Uterus (tissue), 4 donors: ENCODE data around the gene AHDC1. TPM values are rescaled to one million over a fixed set of nuclear protein-coding genes. Genes with fewer than 3 reads are reported as not detected.
A peak's percentile ranks its signal among the peaks of the same experiment; 100 is the strongest.

Source experiments
- DNase-seq, 2 donors: peaks; one replicate each; pipeline ENCODE4 v3.0.0-alpha.2; 2019 to 2020
- H3K27ac ChIP-seq, 2 donors: fragments of 200-600 bp; sonication (generic); 1 replicate in 1 of 2; 2 replicates in 1 of 2; pipeline ENCODE4 v1.5.1; 2016 to 2018
- H3K27me3 ChIP-seq, 2 donors: fragments of 200-600 bp; sonication (generic); one replicate each; pipeline ENCODE4 v1.5.1; 2018 to 2019; ENCODE audit warnings: control low read depth in 1 of 2
- H3K36me3 ChIP-seq, 2 donors: fragments of 200-600 bp; sonication (generic); one replicate each; pipeline ENCODE4 v1.5.1; 2019; ENCODE audit warnings: control low read depth in 1 of 2
- H3K4me1 ChIP-seq, 2 donors: fragments of 200-600 bp; sonication (generic); one replicate each; pipeline ENCODE4 v1.5.1; 2018 to 2019; ENCODE audit warnings: control low read depth in 1 of 2
- H3K4me3 ChIP-seq, 2 donors: fragments of 200-600 bp; sonication (generic); 1 replicate in 1 of 2; 2 replicates in 1 of 2; pipeline ENCODE4 v1.5.1; 2018 to 2019; ENCODE audit warnings: mild to moderate bottlenecking in 1 of 2
- H3K9me3 ChIP-seq, 2 donors: fragments of 200-600 bp; sonication (generic); one replicate each; pipeline ENCODE4 v1.5.1; 2019; ENCODE audit warnings: control low read depth in 1 of 2
- POLR2A ChIP-seq, 2 donors: fragments of 450-650 bp; IDR thresholded peaks; one replicate each; pipeline ENCODE4 v1.6.1; 2016; ENCODE audit warnings: antibody characterized with exemption in 2 of 2, mild to moderate bottlenecking in 1 of 2, moderate library complexity in 1 of 2
- intact Hi-C: fragments of 100-400 bp; cut with DNase I; formaldehyde crosslinking; loops from one replicate; pipeline ENCODE4 v1.15.1; 2023; ENCODE audit warnings: low total_unique reads
- total RNA-seq, 4 donors: library from RNA; depleted of rRNA in 3 of 4; stranded (reverse); fragments of >200 nt in 3 of 4; gene quantifications; one replicate each; pipeline versions ENCODE4 v1.1.0 to v1.2.4, GENCODE V29; 2014 to 2023
- TF ChIP-seq, protein P1 (sequence below), 4 experiments: fragments of 200-600 bp in 2 of 4; fragments of 450-650 bp in 2 of 4; sonication (generic) in 2 of 4; IDR thresholded peaks; one replicate each; pipeline ENCODE4 v1.5.1; 2016 to 2019; ENCODE audit warnings: antibody characterized with exemption in 4 of 4, mild to moderate bottlenecking in 2 of 4, moderate library complexity in 1 of 4
- donor health status: DM: yes; HTN: yes; CAD: no.

Gene AHDC1
- total RNA-seq, 4 donors from 2014 or later, result 11.2 to 179 (median 50.7) TPM

DNA sequence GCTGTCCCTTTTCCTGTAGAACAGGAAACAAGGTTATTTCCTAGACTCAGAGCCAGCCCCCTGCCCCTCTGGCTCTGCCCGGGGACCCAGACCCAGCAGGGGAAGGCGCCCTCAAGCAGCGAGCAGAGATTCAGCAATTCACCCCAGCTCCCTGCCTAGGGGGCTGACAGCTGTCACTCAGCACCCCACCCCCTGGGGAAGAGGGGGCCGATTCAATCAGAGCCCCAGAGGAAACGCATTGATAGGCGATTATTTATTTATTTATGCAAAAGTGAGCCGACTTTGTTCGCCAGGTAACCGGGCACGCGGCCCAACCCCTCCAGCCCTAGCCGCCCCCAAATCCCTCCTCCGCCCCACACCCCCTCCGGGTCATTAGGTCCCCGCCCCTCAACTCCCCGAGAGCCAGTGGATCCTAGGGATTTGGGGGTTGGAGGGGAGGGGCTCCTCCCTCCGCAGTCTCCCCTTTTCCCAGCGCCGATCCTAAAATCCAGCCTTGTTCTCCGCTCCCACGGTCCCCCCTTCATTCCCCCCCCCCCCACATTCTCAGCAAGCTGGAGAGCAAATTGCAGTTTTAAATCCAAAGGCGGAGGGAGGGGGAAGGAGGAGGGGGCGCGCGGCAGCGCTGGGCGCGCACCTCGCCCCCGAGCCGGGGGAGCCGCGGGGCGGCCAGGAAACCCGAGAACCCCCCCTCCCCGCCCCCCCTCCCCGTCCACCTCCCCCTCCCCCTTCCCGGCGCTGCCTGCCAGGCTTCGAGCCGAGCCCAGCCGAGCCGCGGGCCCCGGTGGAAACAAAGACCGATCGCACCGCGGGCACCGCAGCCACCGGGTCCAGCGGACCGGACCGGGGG is 1.3 kb downstream of the AHDC1 start:
- H3K4me3 ChIP-seq, result peak overlapping the region; percentile 63 to 91
- H3K9me3 ChIP-seq, result no peaks in the 10 kb centered on the region
- no peak for TF ChIP-seq POLR2A (IDR thresholded peaks at IDR 0.05)
- TF ChIP-seq, protein P1, sequence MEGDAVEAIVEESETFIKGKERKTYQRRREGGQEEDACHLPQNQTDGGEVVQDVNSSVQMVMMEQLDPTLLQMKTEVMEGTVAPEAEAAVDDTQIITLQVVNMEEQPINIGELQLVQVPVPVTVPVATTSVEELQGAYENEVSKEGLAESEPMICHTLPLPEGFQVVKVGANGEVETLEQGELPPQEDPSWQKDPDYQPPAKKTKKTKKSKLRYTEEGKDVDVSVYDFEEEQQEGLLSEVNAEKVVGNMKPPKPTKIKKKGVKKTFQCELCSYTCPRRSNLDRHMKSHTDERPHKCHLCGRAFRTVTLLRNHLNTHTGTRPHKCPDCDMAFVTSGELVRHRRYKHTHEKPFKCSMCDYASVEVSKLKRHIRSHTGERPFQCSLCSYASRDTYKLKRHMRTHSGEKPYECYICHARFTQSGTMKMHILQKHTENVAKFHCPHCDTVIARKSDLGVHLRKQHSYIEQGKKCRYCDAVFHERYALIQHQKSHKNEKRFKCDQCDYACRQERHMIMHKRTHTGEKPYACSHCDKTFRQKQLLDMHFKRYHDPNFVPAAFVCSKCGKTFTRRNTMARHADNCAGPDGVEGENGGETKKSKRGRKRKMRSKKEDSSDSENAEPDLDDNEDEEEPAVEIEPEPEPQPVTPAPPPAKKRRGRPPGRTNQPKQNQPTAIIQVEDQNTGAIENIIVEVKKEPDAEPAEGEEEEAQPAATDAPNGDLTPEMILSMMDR (IDR thresholded peaks at IDR 0.05), result no peak
- intact Hi-C loops, result loop anchor here (5.0 to 10.0 kb wide), 3 partner anchors 35 to 78 kb away; no protein-coding TSS in a partner anchor
- H3K4me1 ChIP-seq, result peaks cover 0 to 25% of the 10 kb centered on the region in 2 donors
- H3K36me3 ChIP-seq, result no peaks in the 10 kb centered on the region
- H3K27me3 ChIP-seq, result no peaks in the 10 kb centered on the region
- peak overlapping the region; percentile 92 to 99 for H3K27ac ChIP-seq
- peak; percentile 71 to 75 for DNase-seq

- H3K36me3 ChIP-seq, result no peaks in the 10 kb centered on the region
- H3K27ac ChIP-seq, result peak overlapping the region; percentile 92 to 99
- peaks cover 0 to 33% of the 10 kb centered on the region in 2 donors for H3K4me1 ChIP-seq
- peak overlapping the region; percentile 63 to 91 for H3K4me3 ChIP-seq
- intact Hi-C loops, result loop anchor here (5.0 to 10.0 kb wide), 3 partner anchors 35 to 77 kb away; no protein-coding TSS in a partner anchor
- no peaks in the 10 kb centered on the region for H3K27me3 ChIP-seq
- DNase-seq, result peak; percentile 51 to 58
- TF ChIP-seq POLR2A (IDR thresholded peaks at IDR 0.05), result peak in 1 of 2 donors; percentile 4
- TF ChIP-seq, protein P1 (IDR thresholded peaks at IDR 0.05), result peak in 1 of 4 experiments; percentile 8
- H3K9me3 ChIP-seq, result no peaks in the 10 kb centered on the region
Measured at GRCh38 chr1:27601771-27602461, 2.0 kb downstream of the AHDC1 start.

- intact Hi-C loops, result loop anchor here (5.0 to 10.0 kb wide), 3 partner anchors 34 to 77 kb away; no protein-coding TSS in a partner anchor
- Histone ChIP-seq H3K4me1 (peaks cover 0 to 39% of the 10 kb centered on the region in 2 donors), H3K27ac (peak overlapping the region; percentile 92 to 99), H3K27me3 (no peaks in the 10 kb centered on the region), H3K36me3 (no peaks in the 10 kb centered on the region), H3K9me3 (no peaks in the 10 kb centered on the region), H3K4me3 (peak overlapping the region; percentile 63 to 91)
- no peak for DNase-seq
- TF ChIP-seq POLR2A (IDR thresholded peaks at IDR 0.05), result no peak
- TF ChIP-seq, protein P1 (IDR thresholded peaks at IDR 0.05), result no peak
Measured at GRCh38 chr1:27601321-27601770, 2.6 kb downstream of the AHDC1 start.

- intact Hi-C loops, result loop anchor here (5.0 to 10.0 kb wide), 3 partner anchors 33 to 76 kb away; no protein-coding TSS in a partner anchor
- no peaks in the 10 kb centered on the region for H3K9me3 ChIP-seq
- no peaks in the 10 kb centered on the region for H3K36me3 ChIP-seq
- peak overlapping the region in 1 of 2 donors; percentile 63 for H3K4me3 ChIP-seq
- H3K27ac ChIP-seq, result peak overlapping the region; percentile 92 to 99
- TF ChIP-seq POLR2A (IDR thresholded peaks at IDR 0.05), result no peak
- TF ChIP-seq, protein P1 (IDR thresholded peaks at IDR 0.05), result no peak
- H3K4me1 ChIP-seq, result peaks cover 0 to 46% of the 10 kb centered on the region in 2 donors
- no peaks in the 10 kb centered on the region for H3K27me3 ChIP-seq
- DNase-seq, result peak in 1 of 2 donors; percentile 44
Measured at GRCh38 chr1:27600498-27601175, 3.3 kb downstream of the AHDC1 start.
